HG03575 (cell line): ENCODE results near the gene UBALD1.
"Not testable (repeated sequence)": the region's sequence is repeated elsewhere in the genome, so short reads cannot be mapped to it uniquely, and the experiment has no call there.

Experiments
- ATAC-seq: cut with Tn5 transposase; IDR thresholded peaks from one replicate; pipeline ENCODE4 v1.9.1; 2021; ENCODE audit not compliant: unreplicated experiment, insufficient number of reproducible peaks, low FRiP score; ENCODE audit errors: extremely low read depth

Gene UBALD1

GRCh38 chr16:4573926-4574325 lies 40.8 kb downstream of the UBALD1 start:
- not testable (repeated sequence) for ATAC-seq

GRCh38 chr16:4572715-4573114 lies 42.0 kb downstream of the UBALD1 start:
- ATAC-seq: no peak

GRCh38 chr16:4570688-4571321 lies 43.9 kb downstream of the UBALD1 start:
- no peak for ATAC-seq

- ATAC-seq: no peak
These were observed 44.6 kb downstream of the UBALD1 start for GRCh38 chr16:4570086-4570485.

GRCh38 chr16:4566144-4566543 lies 48.5 kb downstream of the UBALD1 start:
- no peak for ATAC-seq

GRCh38 chr16:4564661-4565267 lies 49.9 kb downstream of the UBALD1 start:
- no peak for ATAC-seq

GRCh38 chr16:4561596-4561995 lies 53.1 kb downstream of the UBALD1 start:
- no peak for ATAC-seq
